ENCODE measurements around the gene MIS18A. TPM values are rescaled to one million over a fixed set of nuclear protein-coding genes. Genes with fewer than 3 reads are reported as not detected.
"Not testable (repeated sequence)": the region's sequence is repeated elsewhere in the genome, so short reads cannot be mapped to it uniquely, and the experiment has no call there.

MIS18A gene
- total RNA-seq, 3 donors from 2014 or later: 4.2 to 10.8 (median 7.2) TPM

GRCh38 chr21:32270748-32271147 lies 8.1 kb downstream of the MIS18A start:
- TF ChIP-seq CTCF (IDR thresholded peaks at IDR 0.05) (no peak), POLR2AphosphoS5 (IDR thresholded peaks at IDR 0.05) (no peak), POLR2A (IDR thresholded peaks at IDR 0.05) (no peak)
- intact Hi-C loops (cut with DNase I; ENCODE audit: low total_unique reads): no loop called here
- H3K9me3 ChIP-seq: no peaks in the 10 kb centered on the region
- no peaks in the 10 kb centered on the region for H3K4me1 ChIP-seq
- no peaks in the 10 kb centered on the region for H3K27me3 ChIP-seq
- no peak overlapping the region for H3K4me3 ChIP-seq
- no peak overlapping the region for H3K27ac ChIP-seq
- no peaks in the 10 kb centered on the region for H3K36me3 ChIP-seq
- DNase-seq (ENCODE audit: low spot score in 2 of 2): no peak

GRCh38 chr21:32265321-32265720 lies 13.5 kb downstream of the MIS18A start:
- intact Hi-C loops (cut with DNase I; ENCODE audit: low total_unique reads); H3K4me3 ChIP-seq; H3K36me3 ChIP-seq; H3K27me3 ChIP-seq; DNase-seq (ENCODE audit: low spot score in 2 of 2); H3K9me3 ChIP-seq; H3K4me1 ChIP-seq; H3K27ac ChIP-seq: not testable (repeated sequence)

DNA sequence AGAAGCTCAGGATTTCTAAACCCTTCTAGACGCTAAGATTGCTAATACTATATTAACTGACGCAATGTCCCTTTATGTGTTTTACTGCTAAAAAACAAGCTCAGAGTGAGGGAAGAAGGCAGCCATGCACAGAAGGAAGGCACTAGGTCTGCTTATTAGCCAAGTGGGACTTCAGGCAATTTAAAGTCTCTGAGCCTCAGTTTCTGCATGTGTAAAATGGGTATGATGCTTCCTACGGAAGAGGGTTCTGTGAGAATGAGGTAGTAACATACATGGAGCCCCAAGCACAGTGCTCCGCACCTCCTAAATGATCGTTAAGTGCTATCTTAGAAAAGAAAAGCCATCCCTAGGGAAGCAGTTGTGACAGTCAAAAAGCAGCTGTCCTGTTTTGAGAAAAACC lies 16.9 kb downstream of the MIS18A start:
- intact Hi-C loops (cut with DNase I; ENCODE audit: low total_unique reads): no loop called here
- Histone ChIP-seq H3K27me3 (no peaks in the 10 kb centered on the region), H3K27ac (no peak overlapping the region), H3K36me3 (no peaks in the 10 kb centered on the region), H3K4me3 (no peak overlapping the region), H3K4me1 (no peaks in the 10 kb centered on the region), H3K9me3 (no peaks in the 10 kb centered on the region)
- TF ChIP-seq POLR2AphosphoS5 (IDR thresholded peaks at IDR 0.05): no peak
- TF ChIP-seq POLR2A (IDR thresholded peaks at IDR 0.05): no peak
- TF ChIP-seq CTCF (IDR thresholded peaks at IDR 0.05): no peak
- DNase-seq (ENCODE audit: low spot score in 2 of 2): no peak

DNA sequence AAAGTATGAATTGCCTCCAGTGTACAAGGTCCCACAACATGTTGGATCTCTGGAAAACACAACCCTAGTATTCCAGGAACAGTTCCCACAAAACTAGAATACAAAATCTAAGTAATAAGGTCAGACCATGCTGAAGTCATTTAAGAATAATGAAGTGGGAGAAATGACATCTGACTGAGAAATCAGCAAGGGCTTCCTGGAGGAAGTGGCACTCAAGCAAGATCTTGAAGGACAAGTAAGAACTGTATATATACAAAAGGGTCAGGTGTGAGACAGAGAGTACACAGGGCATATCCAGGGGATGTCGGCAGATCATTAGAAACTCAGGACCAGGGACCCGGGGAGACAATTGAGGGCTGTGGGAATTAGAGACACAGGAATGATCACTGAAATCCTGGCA lies 18.7 kb downstream of the MIS18A start:
- no peaks in the 10 kb centered on the region for H3K9me3 ChIP-seq
- intact Hi-C loops (cut with DNase I; ENCODE audit: low total_unique reads): no loop called here
- no peak overlapping the region for H3K4me3 ChIP-seq
- TF ChIP-seq POLR2A (IDR thresholded peaks at IDR 0.05) (no peak), POLR2AphosphoS5 (IDR thresholded peaks at IDR 0.05) (no peak), CTCF (IDR thresholded peaks at IDR 0.05) (no peak)
- DNase-seq (ENCODE audit: low spot score in 2 of 2): no peak
- no peaks in the 10 kb centered on the region for H3K4me1 ChIP-seq
- H3K36me3 ChIP-seq: no peaks in the 10 kb centered on the region
- no peaks in the 10 kb centered on the region for H3K27me3 ChIP-seq
- H3K27ac ChIP-seq: no peak overlapping the region

DNA sequence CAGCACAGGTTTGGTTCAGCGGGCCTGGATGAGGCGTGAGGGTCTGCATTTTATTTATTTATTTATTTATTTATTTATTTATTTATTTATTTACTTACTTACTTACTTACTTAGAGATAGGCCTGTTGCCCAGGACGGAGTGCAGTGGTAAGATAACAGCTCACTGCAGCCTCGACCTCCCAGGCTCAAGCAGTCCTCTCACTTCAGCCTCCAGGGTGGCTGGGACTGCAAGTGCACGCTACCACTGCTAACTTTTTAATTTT lies 20.1 kb downstream of the MIS18A start:
- intact Hi-C loops (cut with DNase I; ENCODE audit: low total_unique reads): loop anchor here (5.0 kb wide), 1 partner anchor 386 kb away; the partner anchor contains the start of gene HUNK

DNA sequence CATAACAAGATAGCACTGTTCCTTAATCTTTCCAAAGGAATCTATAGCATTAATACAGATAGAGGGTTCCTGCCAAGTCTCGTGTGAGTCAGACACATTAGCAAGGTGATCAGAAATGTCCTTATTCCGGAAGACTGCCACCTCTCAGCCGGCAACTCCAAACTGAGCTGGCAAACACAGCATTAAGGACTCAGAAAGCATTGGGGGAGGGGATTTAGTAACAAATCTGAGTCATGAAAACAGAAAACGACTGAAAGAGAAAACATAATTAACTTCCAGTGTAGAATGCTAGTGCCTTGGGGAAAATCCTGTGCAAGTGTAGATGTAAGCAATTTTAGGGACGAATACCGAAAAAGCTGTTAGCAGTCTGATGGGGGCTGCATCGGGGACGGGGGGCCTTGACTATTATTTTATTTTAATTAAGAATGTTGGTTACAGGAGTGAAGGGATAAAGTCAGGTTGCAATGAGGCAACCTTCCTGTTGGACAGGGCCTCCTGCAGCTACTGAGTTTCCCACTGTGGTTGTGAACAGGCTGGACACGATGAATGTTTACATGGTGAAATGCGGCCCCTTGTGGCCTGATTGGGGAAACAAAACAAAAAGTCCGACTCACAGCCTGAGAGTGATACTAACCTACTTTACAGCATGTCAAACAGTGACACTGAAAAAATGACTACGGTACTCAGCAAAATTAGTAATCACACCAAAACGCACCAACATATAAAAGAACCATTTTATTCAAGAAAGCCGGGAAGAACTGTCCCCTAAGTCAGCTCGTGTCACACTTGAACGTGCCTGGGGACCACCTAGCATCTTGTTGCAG lies 20.7 kb downstream of the MIS18A start:
- no peak overlapping the region for H3K27ac ChIP-seq

More for the DNA sequence above, 20.1 kb downstream of the MIS18A start:
- H3K9me3 ChIP-seq; H3K27me3 ChIP-seq; H3K27ac ChIP-seq; H3K4me3 ChIP-seq; DNase-seq (ENCODE audit: low spot score in 2 of 2); H3K4me1 ChIP-seq; H3K36me3 ChIP-seq: not testable (repeated sequence)

More for the DNA sequence above, 20.7 kb downstream of the MIS18A start:
- Histone ChIP-seq H3K4me1 (no peaks in the 10 kb centered on the region), H3K27me3 (no peaks in the 10 kb centered on the region), H3K4me3 (no peak overlapping the region), H3K36me3 (no peaks in the 10 kb centered on the region), H3K9me3 (no peaks in the 10 kb centered on the region)
- intact Hi-C loops (cut with DNase I; ENCODE audit: low total_unique reads): loop anchor here (2.0 to 5.0 kb wide), 2 partner anchors 386 to 467 kb away; partner anchors contain the start of gene HUNK
- DNase-seq (ENCODE audit: low spot score in 2 of 2): peak; percentile 67 to 69
- TF ChIP-seq CTCF (IDR thresholded peaks at IDR 0.05) (peak; percentile 59 to 90 (median 84)), POLR2AphosphoS5 (IDR thresholded peaks at IDR 0.05) (peak in 1 of 3 donors; percentile 62), POLR2A (IDR thresholded peaks at IDR 0.05) (no peak)
